K562 (cell line): Measurements from ENCODE around the gene GRAMD1B.

Source experiments
- CHD2 ChIP-seq: IDR thresholded peaks from 2 replicates; pipeline ENCODE4 v1.6.1; 2011; ENCODE audit warnings: low read depth, low read length
- KDM1A ChIP-seq, 2 experiments: fragments of 450-650 bp; IDR thresholded peaks; 2 replicates each; pipeline ENCODE4 v1.6.1; 2016; ENCODE audit warnings: mild to moderate bottlenecking in 2 of 2
- MAX ChIP-seq: sonication (generic); formaldehyde crosslinking; IDR thresholded peaks from 2 replicates; pipeline ENCODE4 v1.9.0; 2022; ENCODE audit warnings: mild to moderate bottlenecking, missing genetic modification reagents
- PKNOX1 ChIP-seq: fragments of 450-650 bp; IDR thresholded peaks from 2 replicates; pipeline ENCODE4 v1.6.1; 2016

- TF ChIP-seq MAX, result no peak
- TF ChIP-seq PKNOX1, result no peak
- TF ChIP-seq CHD2, result no peak
- no peak for TF ChIP-seq KDM1A (IDR thresholded peaks at IDR 0.05)
Measured at GRCh38 chr11:123452794-123453193, 22.7 kb downstream of the GRAMD1B start.
